ENCODE data around the gene COA4. TPM values are rescaled to one million over a fixed set of nuclear protein-coding genes. Genes with fewer than 3 reads are reported as not detected.

The COA4 gene
- total RNA-seq, 1 experiment from 2014 or later: 114 TPM

DNA sequence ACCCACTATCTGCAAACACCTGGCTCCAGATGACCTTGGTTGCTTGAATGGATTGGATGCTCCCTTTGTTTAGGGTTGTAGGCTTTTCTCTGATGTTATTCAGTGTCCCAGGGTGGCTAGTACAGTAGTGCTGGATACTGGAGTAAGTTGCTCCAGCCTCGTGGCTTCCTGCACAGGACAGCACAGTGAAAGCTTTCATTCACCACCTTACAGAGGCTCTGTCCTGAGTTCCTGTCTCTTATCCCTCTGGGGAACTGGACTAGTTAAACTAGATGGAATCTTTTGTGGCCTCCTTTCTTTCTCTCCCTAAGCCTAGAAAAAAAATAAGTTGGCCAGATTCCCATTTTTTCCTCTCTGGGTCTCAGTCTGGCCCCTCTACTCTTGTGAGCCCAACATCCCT lies 46.4 kb downstream of the COA4 start:
- ChIA-PET CTCF (no interaction called here), POLR2A (no interaction called here)
- Mint-ChIP-seq H3K27ac (no peak overlapping the region; the same call in 1 of the 2 replicates), H3K4me3 (no peak overlapping the region), H3K4me1 (no peaks in the 10 kb centered on the region), H3K27me3 (ENCODE audit: low read depth) (no peaks in the 10 kb centered on the region), H3K9me3 (no peaks in the 10 kb centered on the region), H3K36me3 (peaks cover 8% of the 10 kb centered on the region; the same call in 1 of the 2 replicates)
- TF ChIP-seq SMAD3 (CRISPR knock-in tag; IDR thresholded peaks at IDR 0.05; ENCODE audit: borderline replicate concordance) (no peak), NR2C2 (CRISPR knock-in tag; IDR thresholded peaks at IDR 0.05) (no peak), MXD4 (CRISPR knock-in tag; IDR thresholded peaks at IDR 0.05; ENCODE audit: borderline replicate concordance) (no peak), ZNF121 (CRISPR knock-in tag; IDR thresholded peaks at IDR 0.05) (no peak), SP1 (CRISPR knock-in tag; conservative IDR thresholded peaks at IDR 0.05) (no peak), NFATC4 (CRISPR knock-in tag; IDR thresholded peaks at IDR 0.05) (no peak), ZNF423 (CRISPR knock-in tag; IDR thresholded peaks at IDR 0.05) (no peak), ELF4 (CRISPR knock-in tag; IDR thresholded peaks at IDR 0.05; ENCODE audit: low read depth) (no peak), OVOL2 (CRISPR knock-in tag; IDR thresholded peaks at IDR 0.05; ENCODE audit: borderline replicate concordance) (no peak), ZNF263 (CRISPR knock-in tag; IDR thresholded peaks at IDR 0.05; ENCODE audit: low read depth) (no peak), NR3C1 (CRISPR knock-in tag; conservative IDR thresholded peaks at IDR 0.05; ENCODE audit: low read depth) (no peak)
- TF ChIP-seq, protein P1, sequence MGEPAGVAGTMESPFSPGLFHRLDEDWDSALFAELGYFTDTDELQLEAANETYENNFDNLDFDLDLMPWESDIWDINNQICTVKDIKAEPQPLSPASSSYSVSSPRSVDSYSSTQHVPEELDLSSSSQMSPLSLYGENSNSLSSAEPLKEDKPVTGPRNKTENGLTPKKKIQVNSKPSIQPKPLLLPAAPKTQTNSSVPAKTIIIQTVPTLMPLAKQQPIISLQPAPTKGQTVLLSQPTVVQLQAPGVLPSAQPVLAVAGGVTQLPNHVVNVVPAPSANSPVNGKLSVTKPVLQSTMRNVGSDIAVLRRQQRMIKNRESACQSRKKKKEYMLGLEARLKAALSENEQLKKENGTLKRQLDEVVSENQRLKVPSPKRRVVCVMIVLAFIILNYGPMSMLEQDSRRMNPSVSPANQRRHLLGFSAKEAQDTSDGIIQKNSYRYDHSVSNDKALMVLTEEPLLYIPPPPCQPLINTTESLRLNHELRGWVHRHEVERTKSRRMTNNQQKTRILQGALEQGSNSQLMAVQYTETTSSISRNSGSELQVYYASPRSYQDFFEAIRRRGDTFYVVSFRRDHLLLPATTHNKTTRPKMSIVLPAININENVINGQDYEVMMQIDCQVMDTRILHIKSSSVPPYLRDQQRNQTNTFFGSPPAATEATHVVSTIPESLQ (CRISPR knock-in tag; IDR thresholded peaks at IDR 0.05): no peak
- TF ChIP-seq, protein P2, sequence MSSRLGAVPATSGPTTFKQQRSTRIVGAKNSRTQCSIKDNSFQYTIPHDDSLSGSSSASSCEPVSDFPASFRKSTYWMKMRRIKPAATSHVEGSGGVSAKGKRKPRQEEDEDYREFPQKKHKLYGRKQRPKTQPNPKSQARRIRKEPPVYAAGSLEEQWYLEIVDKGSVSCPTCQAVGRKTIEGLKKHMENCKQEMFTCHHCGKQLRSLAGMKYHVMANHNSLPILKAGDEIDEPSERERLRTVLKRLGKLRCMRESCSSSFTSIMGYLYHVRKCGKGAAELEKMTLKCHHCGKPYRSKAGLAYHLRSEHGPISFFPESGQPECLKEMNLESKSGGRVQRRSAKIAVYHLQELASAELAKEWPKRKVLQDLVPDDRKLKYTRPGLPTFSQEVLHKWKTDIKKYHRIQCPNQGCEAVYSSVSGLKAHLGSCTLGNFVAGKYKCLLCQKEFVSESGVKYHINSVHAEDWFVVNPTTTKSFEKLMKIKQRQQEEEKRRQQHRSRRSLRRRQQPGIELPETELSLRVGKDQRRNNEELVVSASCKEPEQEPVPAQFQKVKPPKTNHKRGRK (CRISPR knock-in tag; IDR thresholded peaks at IDR 0.05; ENCODE audit: borderline replicate concordance): no peak
- DNase-seq (ENCODE audit: low spot score) (no peak), ATAC-seq (no peak)

Other genes starting within 250 kb of the COA4 start
- 11.4 to 15.8 TPM (median 12.0 TPM) in 3 replicates for gene PLEKHB1, start 230.3 kb downstream of the COA4 start, total RNA-seq (2021)
- 103 to 114 TPM (median 107 TPM) in 3 replicates for gene RAB6A, start 115.8 kb downstream of the COA4 start, total RNA-seq (2021)
- 38.7 to 40.6 TPM (median 39.4 TPM) in 3 replicates for gene MRPL48, start 89.0 kb downstream of the COA4 start, total RNA-seq (2021)
- gene PAAF1, start 153 bp upstream of the COA4 start, total RNA-seq (2021): 27.7 to 35.0 TPM (median 33.5 TPM) in 3 replicates
- gene DNAJB13, start 74.2 kb upstream of the COA4 start, total RNA-seq (2021): 0.18 to 0.24 TPM (median 0.21 TPM) in 3 replicates
- gene UCP2, start 106.0 kb upstream of the COA4 start, total RNA-seq (2021): 54.0 to 66.8 TPM (median 64.2 TPM) in 3 replicates
- 0.50 to 0.73 TPM (median 0.55 TPM) in 3 replicates for gene UCP3, start 132.2 kb upstream of the COA4 start, total RNA-seq (2021)